Inferior parietal cortex (tissue), 1 donor: ENCODE data around the gene COL26A1.

Experiments used
- DNase-seq: peaks from one replicate; pipeline ENCODE4 v3.0.0-alpha.2; 2016; ENCODE audit errors: extremely low spot score

COL26A1 gene

GRCh38 chr7:101534015-101534803 lies 171.5 kb downstream of the COL26A1 start:
- no peak for DNase-seq

- DNase-seq: no peak
Measured at GRCh38 chr7:101534873-101535272, 172.2 kb downstream of the COL26A1 start.

GRCh38 chr7:101535351-101535751 lies 172.7 kb downstream of the COL26A1 start:
- DNase-seq: no peak

- no peak for DNase-seq
Measured at GRCh38 chr7:101536232-101536631, 173.6 kb downstream of the COL26A1 start.

GRCh38 chr7:101536668-101537067 lies 174.0 kb downstream of the COL26A1 start:
- no peak for DNase-seq

GRCh38 chr7:101537205-101537604 lies 174.5 kb downstream of the COL26A1 start:
- no peak for DNase-seq

GRCh38 chr7:101537935-101538595 lies 175.4 kb downstream of the COL26A1 start:
- DNase-seq: no peak

GRCh38 chr7:101538596-101539459 lies 176.2 kb downstream of the COL26A1 start:
- DNase-seq: peak; percentile 68

- DNase-seq: no peak
Measured at GRCh38 chr7:101539784-101540183, 177.1 kb downstream of the COL26A1 start.

- peak; percentile 74 for DNase-seq
Measured at GRCh38 chr7:101542527-101543241, 180.0 kb downstream of the COL26A1 start.

- no peak for DNase-seq
Measured at GRCh38 chr7:101543242-101543766, 180.6 kb downstream of the COL26A1 start.

- no peak for DNase-seq
Measured at GRCh38 chr7:101543846-101544245, 181.2 kb downstream of the COL26A1 start.

- no peak for DNase-seq
Measured at GRCh38 chr7:101545441-101546190, 182.9 kb downstream of the COL26A1 start.

- DNase-seq: no peak
Measured at GRCh38 chr7:101546308-101546936, 183.7 kb downstream of the COL26A1 start.

- no peak for DNase-seq
Measured at GRCh38 chr7:101547022-101547915, 184.6 kb downstream of the COL26A1 start.

- no peak for DNase-seq
Measured at GRCh38 chr7:101547916-101548661, 185.4 kb downstream of the COL26A1 start.

GRCh38 chr7:101549734-101550133 lies 187.1 kb downstream of the COL26A1 start:
- DNase-seq: no peak
